GM20000 (cell line): ENCODE measurements around the gene ZKSCAN5.

ENCODE experiments used
- DNase-seq: peaks from one replicate; pipeline ENCODE4 v3.0.0; 2012; ENCODE audit warnings: low spot score
- CTCF ChIP-seq: IDR thresholded peaks from 2 replicates; pipeline ENCODE4 v1.5.1; 2012; ENCODE audit warnings: mild to moderate bottlenecking, control low read depth; ENCODE audit errors: extremely low read depth, missing control alignments

ZKSCAN5 gene

GRCh38 chr7:99557196-99557607 lies 52.7 kb downstream of the ZKSCAN5 start:
- DNase-seq: no peak
- TF ChIP-seq CTCF: no peak

- no peak for DNase-seq
- TF ChIP-seq CTCF: no peak
Observed at GRCh38 chr7:99557940-99558305, 53.5 kb downstream of the ZKSCAN5 start.

GRCh38 chr7:99558306-99559174 lies 54.1 kb downstream of the ZKSCAN5 start, which contains the start of gene ZNF655:
Gene ZNF655, plus strand, starts transcription at chr7:99558642. Its CDS starts 1,918 bp downstream, at chr7:99560560.
- peak; percentile 94 for DNase-seq
- TF ChIP-seq CTCF: no peak

GRCh38 chr7:99559175-99559915 lies 54.9 kb downstream of the ZKSCAN5 start:
- no peak for DNase-seq
- TF ChIP-seq CTCF: no peak

- no peak for TF ChIP-seq CTCF
- DNase-seq: no peak
Observed at GRCh38 chr7:99560834-99561736, 56.6 kb downstream of the ZKSCAN5 start.

- no peak for TF ChIP-seq CTCF
- DNase-seq: no peak
Observed at GRCh38 chr7:99561737-99562051, 57.2 kb downstream of the ZKSCAN5 start.
